PFSK-1 (cell line): ENCODE results near the gene NKAP.

Experiments
- FOXP2 ChIP-seq: optimal IDR thresholded peaks from 2 replicates; pipeline ENCODE3; 2011; ENCODE audit warnings: borderline replicate concordance, control low read depth, inconsistent platforms; ENCODE audit not compliant: insufficient read depth; ENCODE audit errors: extremely low read length, extremely low read depth
- POLR2AphosphoS5 ChIP-seq: IDR thresholded peaks from 2 replicates; pipeline ENCODE4 v1.6.1; 2012; ENCODE audit warnings: low read depth, mild to moderate bottlenecking, control low read depth, low read length, moderate library complexity
- SIN3A ChIP-seq: IDR thresholded peaks from 2 replicates; pipeline ENCODE4 v1.6.1; 2012; ENCODE audit warnings: mild to moderate bottlenecking, low read length, moderate library complexity, borderline replicate concordance; ENCODE audit not compliant: insufficient read depth
- TAF1 ChIP-seq: IDR thresholded peaks from 2 replicates; pipeline ENCODE4 v1.6.1; 2012; ENCODE audit warnings: low read length, control low read depth, borderline replicate concordance; ENCODE audit not compliant: insufficient read depth
- TF ChIP-seq, protein P1 (sequence below), 2 experiments: IDR thresholded peaks; 2 replicates each; pipeline versions ENCODE4 v1.6.1 to v1.8.0; 2011 to 2012; ENCODE audit warnings: low read depth in 2 of 2, low read length in 2 of 2, control low read depth in 1 of 2, inconsistent platforms in 1 of 2, mild to moderate bottlenecking in 1 of 2, moderate library complexity in 1 of 2; ENCODE audit not compliant: insufficient read depth in 1 of 2

NKAP gene

DNA sequence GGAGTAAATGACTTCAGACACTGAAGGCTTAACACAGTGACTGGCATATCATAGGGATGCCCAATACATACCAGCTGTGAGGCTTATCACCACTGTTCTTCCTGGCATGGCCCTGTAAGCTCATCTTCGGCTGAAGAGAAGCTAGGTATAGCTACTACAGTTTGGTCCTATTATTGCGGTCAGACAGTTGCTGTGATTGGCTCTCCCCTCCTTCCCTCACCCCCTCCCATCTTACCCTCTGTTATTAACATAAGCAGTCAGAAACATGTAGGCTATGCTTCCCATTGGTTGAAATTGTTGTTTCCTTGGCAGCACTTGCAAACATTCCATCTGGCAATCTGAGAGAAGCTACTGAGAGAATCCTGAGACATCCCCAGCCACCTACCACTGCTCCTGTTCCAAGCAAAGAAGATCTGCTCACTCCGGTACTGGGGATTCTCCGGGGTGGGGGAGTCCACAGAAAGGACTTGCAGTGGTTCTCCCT, 47.7 kb downstream of the NKAP start, which contains the start of gene AKAP14:
Gene AKAP14 (plus strand): TSS at position 51 of the 484 bp plus-strand sequence. CDS start 7,331 bp downstream, outside the sequence.
- no peak for TF ChIP-seq POLR2AphosphoS5
- TF ChIP-seq FOXP2: no peak
- no peak for TF ChIP-seq SIN3A
- TF ChIP-seq TAF1: no peak
- TF ChIP-seq, protein P1, sequence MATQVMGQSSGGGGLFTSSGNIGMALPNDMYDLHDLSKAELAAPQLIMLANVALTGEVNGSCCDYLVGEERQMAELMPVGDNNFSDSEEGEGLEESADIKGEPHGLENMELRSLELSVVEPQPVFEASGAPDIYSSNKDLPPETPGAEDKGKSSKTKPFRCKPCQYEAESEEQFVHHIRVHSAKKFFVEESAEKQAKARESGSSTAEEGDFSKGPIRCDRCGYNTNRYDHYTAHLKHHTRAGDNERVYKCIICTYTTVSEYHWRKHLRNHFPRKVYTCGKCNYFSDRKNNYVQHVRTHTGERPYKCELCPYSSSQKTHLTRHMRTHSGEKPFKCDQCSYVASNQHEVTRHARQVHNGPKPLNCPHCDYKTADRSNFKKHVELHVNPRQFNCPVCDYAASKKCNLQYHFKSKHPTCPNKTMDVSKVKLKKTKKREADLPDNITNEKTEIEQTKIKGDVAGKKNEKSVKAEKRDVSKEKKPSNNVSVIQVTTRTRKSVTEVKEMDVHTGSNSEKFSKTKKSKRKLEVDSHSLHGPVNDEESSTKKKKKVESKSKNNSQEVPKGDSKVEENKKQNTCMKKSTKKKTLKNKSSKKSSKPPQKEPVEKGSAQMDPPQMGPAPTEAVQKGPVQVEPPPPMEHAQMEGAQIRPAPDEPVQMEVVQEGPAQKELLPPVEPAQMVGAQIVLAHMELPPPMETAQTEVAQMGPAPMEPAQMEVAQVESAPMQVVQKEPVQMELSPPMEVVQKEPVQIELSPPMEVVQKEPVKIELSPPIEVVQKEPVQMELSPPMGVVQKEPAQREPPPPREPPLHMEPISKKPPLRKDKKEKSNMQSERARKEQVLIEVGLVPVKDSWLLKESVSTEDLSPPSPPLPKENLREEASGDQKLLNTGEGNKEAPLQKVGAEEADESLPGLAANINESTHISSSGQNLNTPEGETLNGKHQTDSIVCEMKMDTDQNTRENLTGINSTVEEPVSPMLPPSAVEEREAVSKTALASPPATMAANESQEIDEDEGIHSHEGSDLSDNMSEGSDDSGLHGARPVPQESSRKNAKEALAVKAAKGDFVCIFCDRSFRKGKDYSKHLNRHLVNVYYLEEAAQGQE (IDR thresholded peaks at IDR 0.05; ENCODE audit: insufficient read depth in 1 of 2, low read depth in 2 of 2, low read length in 2 of 2): no peak

DNA sequence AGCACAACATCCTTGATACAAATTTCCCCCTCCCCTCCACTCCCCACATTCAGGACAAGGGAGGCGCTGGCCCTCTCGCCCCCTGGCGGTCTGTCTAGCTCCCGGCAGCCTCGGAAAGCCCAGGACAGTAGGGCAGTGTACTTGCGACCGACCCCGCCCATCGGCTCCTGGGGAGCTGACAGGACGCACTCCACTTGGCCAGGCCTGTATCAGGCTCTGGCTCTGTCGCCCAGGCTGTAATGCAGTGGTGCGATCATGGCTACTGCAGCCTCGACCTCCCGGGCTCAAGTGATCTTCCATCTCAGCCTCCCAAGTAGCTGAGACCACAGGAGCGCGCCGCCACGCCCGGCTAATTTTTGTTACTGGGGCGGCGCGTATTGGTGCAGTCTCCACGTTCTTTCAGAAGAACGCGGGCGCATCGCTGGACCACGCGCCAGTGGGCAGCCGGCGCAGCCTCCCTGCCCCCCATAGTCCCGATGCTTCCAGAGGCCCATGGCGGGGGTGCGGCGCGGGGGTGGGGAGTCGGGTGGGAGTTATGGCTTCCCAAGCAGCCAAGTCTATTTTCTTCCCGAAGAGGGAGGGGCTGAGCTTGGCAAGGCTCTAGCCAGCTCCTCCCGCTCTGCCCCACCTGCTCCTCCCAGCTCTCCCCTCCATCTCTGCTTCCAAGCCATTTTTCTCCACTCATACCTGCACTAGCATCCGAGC, 55.7 kb downstream of the NKAP start:
- TF ChIP-seq FOXP2: no peak
- TF ChIP-seq, protein P1 (IDR thresholded peaks at IDR 0.05; ENCODE audit: insufficient read depth in 1 of 2, low read depth in 2 of 2, low read length in 2 of 2): no peak
- TF ChIP-seq POLR2AphosphoS5: no peak
- no peak for TF ChIP-seq TAF1
- no peak for TF ChIP-seq SIN3A

DNA sequence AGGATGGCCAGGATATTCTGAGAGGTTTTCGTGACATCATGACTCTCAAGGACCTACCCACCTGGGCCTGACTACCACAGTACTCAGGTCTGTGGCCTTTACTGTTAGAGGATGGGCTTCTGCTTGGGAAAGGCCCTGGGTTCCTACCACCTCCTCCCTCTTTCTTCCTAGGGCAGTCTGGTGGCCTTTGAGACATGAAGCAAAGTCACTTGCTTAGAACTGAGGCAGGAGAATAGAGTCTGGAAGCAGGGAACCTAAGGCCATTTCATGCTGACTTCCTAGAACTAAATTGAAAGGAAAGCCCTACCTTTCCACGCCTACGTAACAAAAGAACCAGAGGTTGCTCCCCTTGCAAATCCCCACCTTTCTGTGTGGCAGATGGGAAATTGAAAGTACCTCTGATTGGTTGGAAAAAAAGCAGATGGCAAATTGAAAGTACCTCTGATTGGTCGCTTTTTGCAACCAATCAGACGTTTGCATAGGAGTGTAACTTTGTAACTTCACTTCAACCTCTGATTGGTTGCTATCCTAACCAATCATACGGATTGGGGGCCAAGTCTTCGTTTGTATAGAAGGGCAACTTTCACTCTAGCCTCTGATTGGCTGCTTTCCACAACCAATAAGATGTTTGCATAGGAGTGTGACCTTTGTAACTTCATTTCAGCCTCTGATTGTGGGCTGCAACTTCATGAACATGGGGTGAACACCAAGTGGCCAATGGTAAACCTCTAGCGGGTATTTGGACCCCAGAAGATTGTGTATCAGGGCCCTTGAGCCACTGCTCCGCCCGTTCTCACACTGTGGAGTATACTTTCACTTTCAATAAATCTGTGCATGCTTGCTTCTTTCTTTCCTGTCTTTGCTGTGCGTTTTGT, 57.8 kb downstream of the NKAP start:
- TF ChIP-seq TAF1 (no peak), FOXP2 (no peak), SIN3A (no peak), POLR2AphosphoS5 (no peak)
- TF ChIP-seq, protein P1 (IDR thresholded peaks at IDR 0.05; ENCODE audit: insufficient read depth in 1 of 2, low read depth in 2 of 2, low read length in 2 of 2): no peak

DNA sequence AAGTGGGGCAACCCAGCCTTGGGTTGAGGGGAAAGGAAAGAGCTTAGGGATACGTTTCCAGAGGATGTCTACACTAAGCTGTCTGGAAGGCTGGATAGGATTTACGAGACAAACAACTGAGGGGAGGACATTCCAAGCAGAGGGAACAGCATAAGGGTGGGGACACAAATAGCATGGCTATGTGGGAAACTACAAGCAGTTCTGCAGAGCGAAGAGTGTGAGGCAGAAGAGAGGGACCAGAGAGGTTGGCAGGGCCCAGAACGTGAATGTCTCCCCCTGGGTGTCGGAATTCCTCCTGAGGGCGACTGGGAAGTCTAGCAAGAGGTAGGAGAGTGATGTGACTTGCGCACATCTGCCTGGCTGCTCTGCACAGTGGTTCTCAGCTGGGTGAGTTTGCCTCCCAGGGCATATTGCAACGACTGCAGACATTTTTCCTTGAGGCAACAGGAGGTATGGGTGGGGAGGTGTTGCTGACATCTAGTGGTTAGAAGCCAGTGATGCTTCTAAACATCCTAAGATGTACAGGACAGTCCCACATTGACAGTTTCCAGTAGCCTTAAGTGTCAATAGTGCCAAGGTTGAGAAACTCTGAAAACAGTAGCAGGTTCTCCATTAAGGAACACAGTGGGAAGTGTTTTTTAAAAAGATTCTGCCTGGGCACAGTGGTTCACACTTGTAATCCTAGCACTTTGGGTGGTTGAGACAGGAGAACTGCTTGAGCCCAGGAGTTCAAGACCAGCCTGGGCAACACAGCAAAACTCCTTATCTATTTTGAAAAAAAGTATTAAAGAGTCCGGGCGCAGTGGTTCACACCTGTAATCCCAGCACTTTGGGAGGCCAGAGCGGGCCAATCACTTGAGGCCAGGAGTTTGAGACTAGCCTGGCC, 62.8 kb downstream of the NKAP start:
- TF ChIP-seq FOXP2: no peak
- TF ChIP-seq, protein P1 (IDR thresholded peaks at IDR 0.05; ENCODE audit: insufficient read depth in 1 of 2, low read depth in 2 of 2, low read length in 2 of 2): no peak
- no peak for TF ChIP-seq TAF1
- no peak for TF ChIP-seq POLR2AphosphoS5
- no peak for TF ChIP-seq SIN3A
